Smooth muscle cell (in vitro differentiated cells): Measurements from ENCODE around the gene PIK3CB. TPM values are rescaled to one million over a fixed set of nuclear protein-coding genes. Genes with fewer than 3 reads are reported as not detected.
A peak's percentile ranks its signal among the peaks of the same experiment; 100 is the strongest.

ENCODE experiments used
- DNase-seq: peaks from one replicate; lab custom pipeline; 2025; ENCODE audit not compliant: unreplicated experiment; lab: John Stamatoyannopoulos, UW
- H2AFZ ChIP-seq: fragments of 200-600 bp; sonication (generic); 2 replicates; pipeline ENCODE4 v1.6.0; 2016; ENCODE audit warnings: antibody characterized with exemption, low read depth, mild to moderate bottlenecking
- H3F3A ChIP-seq: fragments of 200-600 bp; sonication (generic); 2 replicates; pipeline ENCODE4 v1.6.0; 2017; ENCODE audit warnings: antibody characterized with exemption, low read depth
- H3K27ac ChIP-seq: fragments of 200-600 bp; sonication (generic); 2 replicates; pipeline ENCODE4 v1.5.1; 2016; ENCODE audit warnings: low read depth, mild to moderate bottlenecking
- H3K27me3 ChIP-seq: fragments of 200-600 bp; sonication (generic); 2 replicates; pipeline ENCODE4 v1.6.1; 2016; ENCODE audit warnings: low read depth, mild to moderate bottlenecking
- H3K36me3 ChIP-seq: fragments of 200-600 bp; sonication (generic); 2 replicates; pipeline ENCODE4 v1.5.1; 2016; ENCODE audit warnings: low read depth
- H3K4me1 ChIP-seq: fragments of 200-600 bp; sonication (generic); 2 replicates; pipeline ENCODE4 v1.5.1; 2016; ENCODE audit warnings: low read depth
- H3K4me2 ChIP-seq: fragments of 200-600 bp; sonication (generic); 2 replicates; pipeline ENCODE4 v1.6.0; 2016; ENCODE audit warnings: mild to moderate bottlenecking
- H3K4me3 ChIP-seq: fragments of 200-600 bp; sonication (generic); 2 replicates; pipeline ENCODE4 v1.5.1; 2016; ENCODE audit warnings: mild to moderate bottlenecking
- H3K79me2 ChIP-seq: fragments of 200-600 bp; sonication (generic); 2 replicates; pipeline ENCODE4 v1.6.0; 2016; ENCODE audit warnings: low read depth, mild to moderate bottlenecking
- H3K9ac ChIP-seq: fragments of 200-600 bp; sonication (generic); 2 replicates; pipeline ENCODE4 v1.6.0; 2016; ENCODE audit warnings: low read depth
- H3K9me3 ChIP-seq: fragments of 200-600 bp; sonication (generic); replicated peaks from 2 replicates; pipeline ENCODE4 v1.5.1; 2016; ENCODE audit warnings: low read depth
- H4K20me1 ChIP-seq: fragments of 200-600 bp; sonication (generic); 2 replicates; pipeline ENCODE4 v1.6.0; 2016; ENCODE audit warnings: low read depth
- CTCF ChIP-seq: fragments of 200-600 bp; sonication (generic); IDR thresholded peaks from 2 replicates; pipeline ENCODE4 v1.5.1; 2017; ENCODE audit warnings: borderline replicate concordance, mild to moderate bottlenecking, antibody characterized with exemption; ENCODE audit not compliant: insufficient read depth, poor library complexity, severe bottlenecking
- WGBS: methylation state at CpG from one replicate; pipeline ENCODE4 v1.1.7; 2016; ENCODE audit warnings: low lambda C conversion rate; 5-methylcytosine and 5-hydroxymethylcytosine counted together
- polyA plus RNA-seq: library from polyadenylated mRNA; unstranded; fragments of >200 nt; fragmentation: Nextera tagmentation; extraction: Ambion mirVana; gene quantifications from 2 replicates; pipeline ENCODE4 v1.2.1, GENCODE V29; 2016
- total RNA-seq: library from RNA; depleted of rRNA; stranded (reverse); fragments of >200 nt; gene quantifications from 2 replicates; pipeline ENCODE4 v1.2.3, GENCODE V29; 2014

PIK3CB gene
- total and polyA plus RNA-seq, 2 experiments from 2014 or later: 2.6 to 4.5 TPM

DNA sequence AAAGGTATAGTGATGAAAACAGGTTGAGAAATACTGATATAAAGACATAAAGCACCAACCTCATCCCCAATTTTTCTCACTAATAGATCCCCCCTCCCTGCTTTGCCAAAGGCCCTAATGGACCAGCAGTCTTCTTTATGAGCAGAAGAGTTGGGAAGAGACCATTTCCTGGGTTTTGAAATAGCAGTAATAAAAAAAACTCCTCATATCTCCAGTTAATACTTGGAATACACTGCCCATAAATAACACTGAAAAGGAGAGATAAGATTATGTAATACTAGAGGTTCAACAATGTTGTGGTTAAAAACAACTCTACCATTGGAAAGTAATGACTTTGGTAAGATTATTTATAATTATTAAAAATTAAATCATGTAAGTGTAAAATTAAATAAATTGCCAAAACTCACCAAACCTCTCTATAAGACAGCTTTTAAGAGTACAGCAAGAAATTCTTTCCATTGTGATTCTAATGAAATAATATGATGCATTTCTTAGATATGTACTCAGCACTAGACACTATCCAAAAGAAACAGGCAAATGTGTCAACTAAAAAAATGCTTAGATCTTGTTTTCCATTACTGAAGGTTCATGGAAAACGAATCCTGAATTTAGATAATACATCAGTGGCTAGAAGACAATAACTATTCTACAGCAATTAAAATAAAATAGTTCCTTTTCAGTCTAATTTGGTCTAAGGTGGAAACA is 137.9 kb downstream of the PIK3CB start:
- TF ChIP-seq CTCF: no peak
- Histone ChIP-seq H4K20me1 (no peaks in the 10 kb centered on the region), H3K27me3 (no peaks in the 10 kb centered on the region), H3K9ac (no peak overlapping the region), H3K4me2 (no peak overlapping the region), H3K4me3 (no peak overlapping the region), H3K4me1 (no peaks in the 10 kb centered on the region), H3K79me2 (no peaks in the 10 kb centered on the region), H3K27ac (no peak overlapping the region), H3K36me3 (no peaks in the 10 kb centered on the region), H2AFZ (no peak overlapping the region), H3F3A (no peaks in the 10 kb centered on the region), H3K9me3 (no peaks in the 10 kb centered on the region)
- WGBS: 88% methylated on average over 1 of the region's 1 CpG
- DNase-seq: no peak

DNA sequence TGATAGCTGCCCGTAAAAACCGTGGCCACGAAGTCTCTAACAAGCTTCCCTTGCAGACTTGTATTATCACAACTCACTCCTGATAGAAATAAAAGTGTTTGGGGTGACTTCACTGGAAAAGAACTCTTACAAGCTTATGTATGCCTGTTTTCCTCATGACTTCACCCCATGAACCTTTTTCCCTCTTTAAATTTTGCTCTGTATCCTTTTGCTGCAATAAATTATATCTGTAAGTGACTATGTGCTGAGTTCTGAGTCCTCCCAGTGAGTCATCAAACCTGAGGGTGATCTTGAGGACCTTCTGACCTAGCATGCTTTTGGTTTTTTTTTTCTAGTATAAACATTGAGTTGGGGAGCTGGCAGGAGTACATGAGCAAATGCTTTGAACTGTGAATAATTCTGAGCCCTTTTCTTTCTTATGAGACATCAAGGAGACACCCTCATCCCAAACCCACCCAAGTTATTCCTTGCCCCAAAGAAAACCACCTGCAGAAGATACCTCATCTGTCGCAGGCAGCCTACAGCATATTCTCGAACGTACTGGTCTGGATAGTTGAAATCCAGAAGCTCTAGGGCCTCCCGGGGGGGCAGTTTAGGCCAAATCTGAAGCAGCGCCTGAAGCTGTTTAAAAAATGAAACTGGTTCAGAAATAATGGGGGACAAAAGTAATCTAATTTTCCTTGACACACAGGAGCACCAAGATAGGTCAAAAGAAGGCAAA is 140.3 kb downstream of the PIK3CB start:
- Histone ChIP-seq H3K9ac (no peak overlapping the region), H3K4me2 (peak overlapping the region; percentile 0), H3K79me2 (no peaks in the 10 kb centered on the region), H3K9me3 (no peaks in the 10 kb centered on the region), H3K4me1 (no peaks in the 10 kb centered on the region), H3K36me3 (no peaks in the 10 kb centered on the region), H2AFZ (no peak overlapping the region), H3K27me3 (no peaks in the 10 kb centered on the region), H4K20me1 (no peaks in the 10 kb centered on the region), H3F3A (no peaks in the 10 kb centered on the region), H3K4me3 (no peak overlapping the region), H3K27ac (peak overlapping the region; percentile 28)
- no peak for TF ChIP-seq CTCF
- 58% methylated on average over 8 of the region's 8 CpGs for WGBS
- no peak for DNase-seq

DNA sequence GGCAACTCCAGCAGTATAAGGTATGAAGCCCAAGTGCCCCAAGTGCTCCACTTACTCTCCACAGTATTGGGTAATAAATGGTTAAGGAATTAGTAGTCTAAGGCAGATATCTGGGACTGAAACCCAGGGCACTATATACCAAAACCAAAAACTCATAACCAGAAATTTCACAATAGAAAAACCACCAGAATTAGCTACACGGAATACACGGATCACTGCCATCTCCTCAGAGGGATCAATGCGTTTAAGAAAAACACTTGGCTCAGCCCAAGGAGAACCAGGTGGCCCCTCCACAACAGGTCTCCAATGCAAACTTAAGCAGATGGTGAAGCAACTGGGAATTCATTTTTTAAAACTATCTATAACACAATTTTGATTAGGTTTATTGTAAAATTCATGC is 142.6 kb downstream of the PIK3CB start:
- Histone ChIP-seq H3K9me3 (no peaks in the 10 kb centered on the region), H3K79me2 (no peaks in the 10 kb centered on the region), H3K4me2 (no peak overlapping the region), H3F3A (no peaks in the 10 kb centered on the region), H3K9ac (no peak overlapping the region), H3K36me3 (no peaks in the 10 kb centered on the region), H3K4me3 (no peak overlapping the region), H2AFZ (no peak overlapping the region), H3K27me3 (no peaks in the 10 kb centered on the region), H3K27ac (no peak overlapping the region), H3K4me1 (no peaks in the 10 kb centered on the region), H4K20me1 (no peaks in the 10 kb centered on the region)
- DNase-seq: no peak
- no peak for TF ChIP-seq CTCF
- 99% methylated on average over 3 of the region's 3 CpGs for WGBS

- no peaks in the 10 kb centered on the region for H4K20me1 ChIP-seq
- peaks cover 4% of the 10 kb centered on the region for H3F3A ChIP-seq
- H3K9me3 ChIP-seq: no peaks in the 10 kb centered on the region
- no peaks in the 10 kb centered on the region for H3K79me2 ChIP-seq
- no peak overlapping the region for H3K4me3 ChIP-seq
- H3K27me3 ChIP-seq: no peaks in the 10 kb centered on the region
- H3K4me2 ChIP-seq: no peak overlapping the region
- no peaks in the 10 kb centered on the region for H3K4me1 ChIP-seq
- no peaks in the 10 kb centered on the region for H3K36me3 ChIP-seq
- no peak overlapping the region for H2AFZ ChIP-seq
- H3K9ac ChIP-seq: no peak overlapping the region
- 95% methylated on average over 1 of the region's 1 CpG for WGBS
- DNase-seq: no peak
- H3K27ac ChIP-seq: no peak overlapping the region
- no peak for TF ChIP-seq CTCF
These were observed 143.4 kb downstream of the PIK3CB start for GRCh38 chr3:138691351-138691750.
